Measurements from ENCODE around the gene FZR1. TPM values are rescaled to one million over a fixed set of nuclear protein-coding genes. Genes with fewer than 3 reads are reported as not detected.

Gene FZR1
- total and polyA plus RNA-seq, 9 of the 15 experiments (the other 6 are each of a cell fraction or from before 2014, with no cell fraction given): 0.18 to 48.0 (median 22.2) TPM

GRCh38 chr19:3539756-3540118 is 33.6 kb downstream of the FZR1 start:
- peaks cover 35% of the 10 kb centered on the region; the same call in 2 of the 3 replicates for H3K36me3 ChIP-seq (ENCODE audit: control insufficient read depth, insufficient read depth, low read length)
- no peak overlapping the region for H3K27ac ChIP-seq (ENCODE audit: extremely low read depth, low read depth, low read length)
- no peak overlapping the region for H3K4me2 ChIP-seq (ENCODE audit: insufficient read depth, low read length)
- WGBS (ENCODE audit: insufficient coverage, low coverage, missing lambda C conversion rate): 58% methylated on average over 1 of the region's 1 CpG
- ATAC-seq (no peak), DNase-seq (ENCODE audit: extremely low read depth in 1 of 4, low spot score in 3 of 4) (no peak), FAIRE-seq (no peak)
- H3K9me1 ChIP-seq (ENCODE audit: control insufficient read depth, insufficient read depth, low read length): no peaks in the 10 kb centered on the region
- intact Hi-C loops (cut with micrococcal nuclease): loop anchor here (10.0 kb wide), 1 partner anchor 65 kb away; the partner anchor contains the start of gene TBXA2R
- 0 out of 2 replicates have a peak, but pooled peaks cover 5% of the 10 kb centered on the region for H4K20me1 ChIP-seq (replicated peaks; ENCODE audit: control insufficient read depth, insufficient read depth, low read length)
- peaks cover 7 to 58% of the 10 kb centered on the region in 2 experiments; a peak in 3 of 5 replicates for H3K4me1 ChIP-seq (replicated peaks in 1 of 2; ENCODE audit: control insufficient read depth in 2 of 2, insufficient read depth in 2 of 2, low read length in 2 of 2)
- H3K27me3 ChIP-seq (ENCODE audit: control insufficient read depth in 2 of 2, insufficient read depth in 2 of 2, low read length in 2 of 2): no peaks in the 10 kb centered on the region
- POLR2A ChIA-PET: interaction anchor here (1.3 to 1.4 kb wide), 2 partner anchors 10 to 18 kb away, joined by 3 to 6 read pairs; partner anchors contain the start of gene MFSD12
- CTCF ChIA-PET (ENCODE audit: low intra/inter-chr PET ratio): no interaction called here
- no peak overlapping the region for H3K9ac ChIP-seq (ENCODE audit: insufficient read depth in 1 of 2, low read depth in 2 of 2, low read length in 2 of 2)
- no TSS peak for BruUV-seq (replicated peaks)
- no peaks in the 10 kb centered on the region for H3K9me3 ChIP-seq (replicated peaks; ENCODE audit: control insufficient read depth, insufficient read depth, low read depth, low read length)
- H2AFZ ChIP-seq (ENCODE audit: low read depth, low read length): no peak overlapping the region
- in situ Hi-C loops (cut with MboI): no loop called here
- H3K79me2 ChIP-seq (ENCODE audit: control insufficient read depth, insufficient read depth, low read length): no peaks in the 10 kb centered on the region
- H3K4me3 ChIP-seq: no peak overlapping the region
- no peak for TF ChIP-seq FUS (optimal IDR thresholded peaks at IDR 0.05; ENCODE audit: low read depth, low read length)
- TF ChIP-seq ADNP (tag; IDR thresholded peaks at IDR 0.05): peak; percentile 78
- TF ChIP-seq ZNF75A (CRISPR knock-in tag; IDR thresholded peaks at IDR 0.05): no peak
- no peak for TF ChIP-seq DNMT1 (IDR thresholded peaks at IDR 0.05)
- peak; percentile 67 to 76; a peak in 3 of 4 replicates for TF ChIP-seq KDM1A (IDR thresholded peaks at IDR 0.05)
- TF ChIP-seq RBM25 (IDR thresholded peaks at IDR 0.05; ENCODE audit: low read depth, low read length, severe bottlenecking): peak; percentile 89
- TF ChIP-seq ZNF146 (CRISPR knock-in tag; IDR thresholded peaks at IDR 0.05; ENCODE audit: unreplicated experiment): peak; percentile 100
- no peak for TF ChIP-seq SREBF2 (CRISPR knock-in tag; IDR thresholded peaks at IDR 0.05)
- no peak for TF ChIP-seq CBFA2T3 (IDR thresholded peaks at IDR 0.05)
- no peak for TF ChIP-seq RNF219 (CRISPR knock-in tag; IDR thresholded peaks at IDR 0.05)
- TF ChIP-seq ZNF696 (CRISPR knock-in tag; conservative IDR thresholded peaks at IDR 0.05): no peak
- TF ChIP-seq ZNF121 (CRISPR knock-in tag; conservative IDR thresholded peaks at IDR 0.05): peak; percentile 80
